GM12801 (cell line): Measurements from ENCODE around the gene CLNS1A.

Experiments
- TF ChIP-seq, protein P1 (sequence below): IDR thresholded peaks from one replicate; pipeline ENCODE4 v1.5.1; 2011; ENCODE audit warnings: control low read depth; ENCODE audit not compliant: insufficient read length; ENCODE audit errors: extremely low read depth

The CLNS1A gene

DNA sequence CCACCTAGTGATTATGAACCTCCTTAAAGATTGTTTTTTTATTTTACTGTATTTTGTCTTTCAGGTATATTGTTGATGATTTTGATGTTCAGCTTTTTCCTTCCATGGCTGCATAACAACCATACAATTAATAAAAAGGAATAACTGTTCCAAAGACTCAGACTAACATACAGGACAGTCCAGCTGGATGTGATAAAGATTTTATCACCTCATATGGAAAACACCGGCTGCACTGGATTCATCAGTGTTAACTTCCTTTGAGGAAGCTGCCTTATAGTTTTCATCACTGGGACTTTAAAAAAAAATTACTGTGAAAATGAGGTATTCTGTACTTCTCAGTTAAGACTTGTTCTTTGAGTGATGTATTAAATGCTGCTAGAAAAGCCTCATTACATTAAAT lies 28.4 kb downstream of the CLNS1A start:
- TF ChIP-seq, protein P1, sequence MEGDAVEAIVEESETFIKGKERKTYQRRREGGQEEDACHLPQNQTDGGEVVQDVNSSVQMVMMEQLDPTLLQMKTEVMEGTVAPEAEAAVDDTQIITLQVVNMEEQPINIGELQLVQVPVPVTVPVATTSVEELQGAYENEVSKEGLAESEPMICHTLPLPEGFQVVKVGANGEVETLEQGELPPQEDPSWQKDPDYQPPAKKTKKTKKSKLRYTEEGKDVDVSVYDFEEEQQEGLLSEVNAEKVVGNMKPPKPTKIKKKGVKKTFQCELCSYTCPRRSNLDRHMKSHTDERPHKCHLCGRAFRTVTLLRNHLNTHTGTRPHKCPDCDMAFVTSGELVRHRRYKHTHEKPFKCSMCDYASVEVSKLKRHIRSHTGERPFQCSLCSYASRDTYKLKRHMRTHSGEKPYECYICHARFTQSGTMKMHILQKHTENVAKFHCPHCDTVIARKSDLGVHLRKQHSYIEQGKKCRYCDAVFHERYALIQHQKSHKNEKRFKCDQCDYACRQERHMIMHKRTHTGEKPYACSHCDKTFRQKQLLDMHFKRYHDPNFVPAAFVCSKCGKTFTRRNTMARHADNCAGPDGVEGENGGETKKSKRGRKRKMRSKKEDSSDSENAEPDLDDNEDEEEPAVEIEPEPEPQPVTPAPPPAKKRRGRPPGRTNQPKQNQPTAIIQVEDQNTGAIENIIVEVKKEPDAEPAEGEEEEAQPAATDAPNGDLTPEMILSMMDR, result no peak

DNA sequence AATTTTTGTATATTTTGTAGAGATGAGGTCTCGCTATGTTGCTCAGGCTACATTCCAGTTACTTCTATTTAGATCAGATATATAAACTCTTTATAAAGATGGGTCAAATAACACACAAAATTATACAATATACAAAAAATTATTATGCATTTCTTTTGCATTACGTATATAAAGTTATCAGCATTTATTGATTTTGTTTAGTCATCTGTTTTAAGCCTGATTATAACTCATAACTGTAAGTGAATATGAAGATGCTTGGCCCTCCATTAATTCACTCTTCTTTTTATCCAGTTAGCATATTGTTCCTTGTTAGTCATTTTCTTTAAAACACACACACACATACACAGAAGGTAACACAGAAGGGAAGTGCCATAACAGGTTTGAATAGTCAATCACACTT lies 33.3 kb downstream of the CLNS1A start:
- TF ChIP-seq, protein P1, result no peak

DNA sequence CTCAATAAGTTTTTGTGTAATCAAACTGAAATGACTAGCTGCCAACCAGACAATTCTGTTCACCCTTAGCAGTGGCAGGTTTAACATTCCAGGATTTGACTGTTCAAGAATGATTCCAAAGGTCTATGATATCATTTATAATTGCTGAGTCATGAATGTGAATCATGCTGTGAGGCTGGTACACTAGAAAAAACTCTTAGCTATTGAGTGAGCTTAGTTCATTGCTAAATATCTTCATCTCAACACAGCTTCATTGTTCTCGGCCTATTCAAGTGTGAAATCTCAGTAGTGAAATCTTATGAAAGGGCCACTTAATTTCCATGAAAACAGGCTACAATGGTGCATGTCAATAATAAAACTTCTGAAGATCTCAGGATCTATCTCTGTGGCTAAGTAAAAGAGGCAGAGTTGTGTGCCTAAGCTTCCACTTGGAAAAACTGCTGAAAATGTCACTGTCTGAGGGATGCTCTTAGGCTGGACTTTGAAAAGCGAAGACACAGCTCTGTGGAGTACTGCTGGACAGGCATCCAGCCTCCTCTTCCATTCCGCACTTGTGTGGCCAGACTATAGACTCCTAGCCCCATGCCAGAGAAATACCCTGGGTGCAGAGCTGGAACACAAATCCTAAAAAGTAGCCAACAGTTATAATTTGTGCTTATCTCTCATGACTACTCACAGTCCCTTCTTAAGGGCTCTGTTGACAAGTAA lies 35.1 kb downstream of the CLNS1A start:
- TF ChIP-seq, protein P1, result no peak

DNA sequence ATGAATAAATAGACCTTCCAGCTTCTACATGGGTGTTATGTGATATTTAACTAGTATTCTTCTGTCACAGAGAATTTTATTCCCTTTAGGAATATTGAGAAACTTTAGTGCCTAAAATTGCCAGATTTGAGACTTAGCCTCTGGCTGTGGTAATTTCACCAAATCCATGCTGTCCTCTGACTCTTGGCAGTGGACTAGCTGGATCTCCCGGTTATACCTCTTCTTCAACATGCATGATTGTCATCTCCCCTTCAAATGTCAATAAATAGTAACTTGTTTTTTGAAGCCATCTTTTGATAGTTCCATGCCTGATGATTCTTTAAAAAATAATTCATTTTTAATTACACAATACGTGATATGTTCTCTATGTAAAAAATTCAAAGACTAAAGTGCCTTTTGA lies 39.4 kb downstream of the CLNS1A start:
- TF ChIP-seq, protein P1, result no peak

DNA sequence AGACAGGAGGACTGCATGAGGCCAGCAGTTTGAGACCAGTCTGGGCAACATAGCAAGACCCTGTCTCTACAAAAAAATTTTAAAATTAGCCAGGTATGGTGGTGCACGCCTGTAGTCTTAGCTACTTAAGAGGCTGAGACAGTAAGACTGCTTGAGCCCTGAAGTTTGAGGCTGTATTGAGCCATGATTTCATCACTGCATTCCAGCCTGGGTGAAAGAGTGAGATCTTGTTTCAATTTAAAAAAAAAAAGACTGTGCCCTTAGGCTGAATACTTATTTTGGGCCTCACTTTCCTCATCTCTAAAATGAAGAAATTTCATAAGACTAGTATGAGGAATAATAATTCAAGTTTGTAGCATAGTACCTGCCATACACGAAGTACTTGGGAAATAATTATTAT lies 41.0 kb downstream of the CLNS1A start:
- TF ChIP-seq, protein P1, result no peak

DNA sequence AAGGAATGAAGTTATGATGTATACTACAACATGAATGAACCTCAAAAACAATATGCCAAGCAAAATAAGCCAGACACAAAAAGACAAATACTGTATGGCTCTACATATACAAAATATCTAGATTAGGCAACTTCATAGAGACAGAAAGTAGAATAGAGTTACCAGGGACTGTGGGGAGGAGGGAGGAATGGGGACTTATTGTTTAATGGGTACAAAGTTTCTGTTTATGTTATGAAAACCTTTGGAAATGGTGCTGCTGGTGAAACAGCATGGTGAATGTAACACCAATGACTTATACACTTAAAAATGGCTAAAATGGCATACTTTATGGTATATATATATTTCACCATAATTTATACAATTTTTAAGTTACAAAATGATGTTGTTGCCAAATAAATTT lies 43.7 kb downstream of the CLNS1A start:
- TF ChIP-seq, protein P1, result no peak

DNA sequence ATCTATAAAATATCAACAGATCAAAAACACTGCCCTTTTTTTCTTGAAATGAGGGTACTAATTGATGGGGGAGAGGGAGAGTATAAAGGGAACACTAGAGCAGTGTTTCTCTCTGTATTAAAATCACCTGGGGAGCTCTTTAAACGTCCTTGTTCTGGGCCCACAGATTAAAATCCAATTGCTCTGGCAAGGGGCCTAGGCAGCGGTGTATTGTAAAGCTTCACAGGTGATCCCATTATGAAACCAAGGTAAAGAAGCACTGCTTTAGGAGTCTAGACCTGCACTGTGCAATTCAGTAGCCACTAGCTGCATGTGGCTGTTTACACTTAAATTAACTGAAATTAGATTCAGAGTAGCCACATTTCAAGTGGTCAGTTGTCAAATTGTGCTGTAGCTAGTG lies 44.9 kb downstream of the CLNS1A start:
- TF ChIP-seq, protein P1, result no peak
